IMR-90 (cell line): ENCODE results near the gene TNRC6A. TPM values are rescaled to one million over a fixed set of nuclear protein-coding genes. Genes with fewer than 3 reads are reported as not detected.
A peak's percentile ranks its signal among the peaks of the same experiment; 100 is the strongest.

Source experiments
- CEBPB ChIP-seq: IDR thresholded peaks from 2 replicates; pipeline ENCODE4 v1.6.1; 2012; ENCODE audit warnings: low read depth, low read length, improper control_type of control experiment
- polyA plus RNA-seq, 3 experiments: library from polyadenylated mRNA; depleted of rRNA; stranded (reverse); fragments of >200 nt; gene quantifications; 2 replicates each; pipeline ENCODE4 v1.2.3, GENCODE V29; 2012; ENCODE audit warnings: low replicate concordance in 1 of 3
- total RNA-seq: library from RNA; depleted of rRNA; stranded (reverse); fragments of >200 nt; gene quantifications from 2 replicates; pipeline ENCODE4 v1.2.3, GENCODE V29; 2012
- TF ChIP-seq, protein P1 (sequence below): conservative IDR thresholded peaks from 2 replicates; pipeline ENCODE4 v1.5.1; 2012; ENCODE audit warnings: mild to moderate bottlenecking, low read depth, low read length, improper control_type of control experiment

TNRC6A gene
- total and polyA plus RNA-seq, 2 of the 4 experiments (the other 2 are of a cell fraction), result 32.4 to 42.3 TPM

DNA sequence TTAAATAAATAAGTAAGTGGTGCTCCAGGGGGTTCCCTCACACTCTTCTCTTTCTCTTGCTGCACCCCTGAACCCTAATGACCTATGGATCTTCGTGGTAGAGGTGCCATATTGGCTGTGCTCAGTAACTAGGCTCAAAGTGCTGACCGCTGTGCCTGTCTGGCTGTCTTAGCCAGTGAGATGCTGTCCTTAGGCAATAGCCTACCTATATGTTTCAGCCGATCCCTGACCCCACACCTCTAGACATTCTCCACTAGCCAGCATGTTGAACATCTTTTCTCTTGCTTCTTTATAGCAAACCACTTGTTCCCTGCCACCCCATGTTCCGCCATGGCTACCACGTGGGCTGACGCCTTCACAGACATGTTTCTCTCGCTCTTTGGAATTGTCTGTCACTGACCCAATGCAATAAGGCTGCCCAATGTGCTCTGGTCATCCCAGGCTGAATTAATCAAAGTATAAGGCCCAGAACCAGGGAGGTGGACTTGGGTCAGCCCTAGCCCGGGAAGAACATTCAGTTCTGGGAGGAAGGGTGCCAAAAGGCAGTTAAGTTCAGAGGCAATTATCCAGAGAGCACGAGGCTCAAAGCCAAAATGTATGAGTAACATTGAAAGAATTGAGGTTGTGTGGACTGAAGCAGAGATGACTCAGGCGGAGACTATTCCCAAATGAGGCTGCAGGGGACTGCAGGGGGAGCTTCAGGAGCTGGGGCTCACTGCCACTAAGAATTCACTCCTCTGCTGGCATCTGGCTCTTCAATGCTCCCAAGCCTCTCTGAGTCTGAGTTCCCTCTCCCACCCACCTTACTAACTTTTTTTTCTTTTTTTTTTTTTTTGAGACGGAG, 28.7 kb upstream of the TNRC6A start (continued):
- TF ChIP-seq, protein P1, sequence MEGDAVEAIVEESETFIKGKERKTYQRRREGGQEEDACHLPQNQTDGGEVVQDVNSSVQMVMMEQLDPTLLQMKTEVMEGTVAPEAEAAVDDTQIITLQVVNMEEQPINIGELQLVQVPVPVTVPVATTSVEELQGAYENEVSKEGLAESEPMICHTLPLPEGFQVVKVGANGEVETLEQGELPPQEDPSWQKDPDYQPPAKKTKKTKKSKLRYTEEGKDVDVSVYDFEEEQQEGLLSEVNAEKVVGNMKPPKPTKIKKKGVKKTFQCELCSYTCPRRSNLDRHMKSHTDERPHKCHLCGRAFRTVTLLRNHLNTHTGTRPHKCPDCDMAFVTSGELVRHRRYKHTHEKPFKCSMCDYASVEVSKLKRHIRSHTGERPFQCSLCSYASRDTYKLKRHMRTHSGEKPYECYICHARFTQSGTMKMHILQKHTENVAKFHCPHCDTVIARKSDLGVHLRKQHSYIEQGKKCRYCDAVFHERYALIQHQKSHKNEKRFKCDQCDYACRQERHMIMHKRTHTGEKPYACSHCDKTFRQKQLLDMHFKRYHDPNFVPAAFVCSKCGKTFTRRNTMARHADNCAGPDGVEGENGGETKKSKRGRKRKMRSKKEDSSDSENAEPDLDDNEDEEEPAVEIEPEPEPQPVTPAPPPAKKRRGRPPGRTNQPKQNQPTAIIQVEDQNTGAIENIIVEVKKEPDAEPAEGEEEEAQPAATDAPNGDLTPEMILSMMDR, result peak; percentile 51
- no peak for TF ChIP-seq CEBPB
